Renal cortical epithelial cell (primary cell): ENCODE measurements around the gene SAMD8. TPM values are rescaled to one million over a fixed set of nuclear protein-coding genes. Genes with fewer than 3 reads are reported as not detected.
"Not testable (repeated sequence)": the region's sequence is repeated elsewhere in the genome, so short reads cannot be mapped to it uniquely, and the experiment has no call there.

Experiments used
- DNase-seq: peaks from one replicate; pipeline ENCODE4 v3.0.0-alpha.2; 2011; ENCODE audit warnings: low read depth
- total RNA-seq: library from RNA; depleted of rRNA; stranded (reverse); fragments of >200 nt; gene quantifications from 2 replicates; pipeline ENCODE4 v1.2.3, GENCODE V29; 2014

Gene SAMD8
- total RNA-seq, 1 donor from 2014 or later = 36.4 TPM

GRCh38 chr10:75140246-75140645, 28.8 kb downstream of the SAMD8 start:
- DNase-seq = no peak

DNA sequence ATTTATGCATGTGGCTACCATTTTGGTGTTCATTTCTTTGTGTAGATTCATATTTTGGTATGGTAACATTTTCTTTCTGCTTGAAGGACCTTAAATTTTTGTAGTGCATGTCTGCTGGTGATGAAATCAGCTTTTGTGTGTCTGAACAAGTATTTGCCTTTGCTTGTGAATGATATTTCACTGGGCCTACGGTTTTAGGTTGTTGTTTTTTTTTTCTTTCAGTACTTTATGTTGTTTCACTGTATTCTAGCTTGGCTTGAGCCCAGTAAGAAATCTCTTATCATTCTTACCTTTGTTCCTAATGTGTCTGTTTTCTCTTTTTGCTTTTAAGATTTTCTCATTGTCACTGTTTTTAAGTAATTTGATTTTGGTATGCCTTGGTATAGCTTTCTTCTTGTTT, 31.9 kb downstream of the SAMD8 start:
- DNase-seq = no peak

- DNase-seq = no peak
These were observed 34.1 kb downstream of the SAMD8 start for GRCh38 chr10:75145590-75145989.

DNA sequence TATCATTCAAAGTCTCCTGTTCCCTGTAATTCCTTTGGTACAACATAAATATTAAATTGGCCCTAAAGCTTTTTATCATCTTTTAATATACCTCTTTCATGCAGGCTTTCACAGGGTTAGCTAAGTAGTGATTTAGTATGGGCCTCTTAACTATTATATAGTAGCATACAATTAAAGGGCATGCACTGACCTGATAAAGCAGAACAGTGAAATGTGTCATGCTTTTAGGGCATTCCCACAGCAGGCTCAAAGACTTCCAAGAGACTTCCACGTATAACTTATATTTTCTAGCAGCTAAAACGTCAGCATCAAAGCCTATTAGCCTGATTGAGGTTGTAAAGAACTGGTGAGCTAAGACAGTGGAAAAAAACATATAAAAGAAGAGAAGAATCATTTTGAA, 35.3 kb downstream of the SAMD8 start:
- no peak for DNase-seq

DNA sequence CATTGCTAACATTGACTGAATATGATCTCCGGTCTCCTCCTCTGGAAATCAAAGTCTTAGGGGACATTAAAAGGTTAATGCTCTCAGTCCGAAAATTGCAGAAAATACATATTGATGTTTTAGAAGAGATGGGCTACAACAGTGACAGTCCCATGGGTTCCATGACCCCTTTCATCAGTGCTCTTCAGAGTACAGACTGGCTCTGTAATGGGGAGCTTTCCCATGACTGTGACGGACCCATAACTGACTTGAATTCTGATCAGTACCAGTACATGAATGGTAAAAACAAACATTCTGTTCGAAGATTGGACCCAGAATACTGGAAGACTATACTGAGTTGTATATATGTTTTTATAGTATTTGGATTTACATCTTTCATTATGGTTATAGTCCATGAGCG, 39.2 kb downstream of the SAMD8 start:
- DNase-seq = no peak

- no peak for DNase-seq
These were observed 48.1 kb downstream of the SAMD8 start for GRCh38 chr10:75159519-75159918.

GRCh38 chr10:75165684-75166622, 54.5 kb downstream of the SAMD8 start:
- peak; percentile 76 for DNase-seq

- DNase-seq = no peak
These were observed 55.1 kb downstream of the SAMD8 start for GRCh38 chr10:75166623-75166972.

GRCh38 chr10:75168275-75168674, 56.8 kb downstream of the SAMD8 start:
- DNase-seq = no peak

- no peak for DNase-seq
These were observed 58.8 kb downstream of the SAMD8 start for GRCh38 chr10:75170215-75170614.

DNA sequence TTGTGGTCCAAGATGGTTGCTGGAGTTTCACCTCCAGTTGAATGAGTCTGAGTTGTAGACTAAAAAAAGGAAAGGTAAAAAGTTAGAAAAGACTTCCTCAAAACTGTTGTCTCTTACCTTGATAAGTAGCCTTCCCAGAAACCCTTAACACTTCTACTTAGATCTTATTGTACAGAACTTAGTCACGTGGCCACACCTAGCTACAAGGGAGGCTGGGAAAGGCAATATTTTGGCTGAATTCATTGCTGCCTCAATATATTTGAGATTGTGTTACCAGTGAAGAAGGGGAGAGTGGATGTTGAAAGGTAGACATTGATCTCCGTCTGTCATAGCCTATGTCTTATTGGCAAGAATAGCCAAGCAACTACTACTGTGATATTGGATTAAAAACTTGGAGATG, 63.6 kb downstream of the SAMD8 start:
- no peak for DNase-seq

- no peak for DNase-seq
These were observed 64.6 kb downstream of the SAMD8 start for GRCh38 chr10:75176046-75176445.

DNA sequence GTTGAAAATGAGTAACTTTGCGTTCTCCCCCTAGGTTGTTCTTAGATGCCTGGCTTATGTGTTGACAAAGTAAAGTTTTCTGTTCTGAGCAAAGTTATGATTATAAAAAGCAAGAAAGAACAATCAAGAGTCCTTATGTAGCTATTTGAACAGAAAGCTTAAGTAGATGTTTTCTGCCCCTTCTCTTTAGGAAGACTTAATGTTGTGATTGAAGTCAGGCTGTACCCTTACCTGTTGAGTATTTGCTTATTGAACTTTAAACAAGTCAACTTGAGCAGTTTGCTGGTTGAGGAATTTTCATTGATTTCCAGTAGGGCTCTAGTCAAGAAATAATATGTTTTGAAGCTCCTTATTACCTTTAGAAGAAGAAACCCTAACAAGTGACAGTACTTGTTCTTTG, 65.3 kb downstream of the SAMD8 start:
- no peak for DNase-seq

GRCh38 chr10:75179657-75180177, 68.3 kb downstream of the SAMD8 start:
- no peak for DNase-seq

DNA sequence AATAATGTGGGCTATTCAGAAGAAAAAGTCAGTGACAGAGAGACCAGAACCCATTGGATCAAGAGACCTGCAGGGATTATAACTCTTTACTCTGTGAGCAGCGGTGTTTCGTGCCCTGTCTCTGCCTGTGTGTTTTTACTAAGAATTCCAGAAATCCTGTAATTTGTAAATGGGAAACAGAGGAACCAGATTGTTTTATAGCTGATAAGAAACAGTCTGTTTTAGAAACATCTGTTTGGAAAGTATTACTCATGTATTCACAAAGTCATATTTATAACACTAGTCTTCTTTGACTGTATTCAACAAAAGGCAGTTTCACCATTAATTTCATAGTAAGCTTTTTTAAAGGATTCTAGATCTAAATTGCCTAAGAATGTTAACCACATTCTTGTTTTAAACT, 69.1 kb downstream of the SAMD8 start:
- DNase-seq = no peak

DNA sequence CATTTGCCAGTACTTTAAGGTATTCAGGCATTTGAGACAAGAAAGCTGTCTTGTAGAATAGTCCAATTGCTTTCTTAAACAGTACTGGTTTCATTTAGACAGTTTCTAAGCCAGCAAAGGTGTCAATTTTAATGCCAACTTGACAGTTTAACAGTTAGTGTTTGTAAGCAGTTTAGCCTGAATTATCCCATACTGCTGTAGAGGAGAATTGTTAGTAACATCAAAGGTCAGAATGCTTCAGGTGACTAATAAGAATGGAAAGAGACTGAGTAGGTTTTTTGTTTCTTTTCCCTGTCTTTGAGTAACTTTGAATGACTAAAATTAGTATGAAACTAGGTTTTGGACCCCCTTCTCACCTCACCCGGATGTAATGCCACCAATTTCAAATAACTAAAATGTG, 69.6 kb downstream of the SAMD8 start:
- DNase-seq = no peak

GRCh38 chr10:75186310-75186709, 74.9 kb downstream of the SAMD8 start:
- no peak for DNase-seq

DNA sequence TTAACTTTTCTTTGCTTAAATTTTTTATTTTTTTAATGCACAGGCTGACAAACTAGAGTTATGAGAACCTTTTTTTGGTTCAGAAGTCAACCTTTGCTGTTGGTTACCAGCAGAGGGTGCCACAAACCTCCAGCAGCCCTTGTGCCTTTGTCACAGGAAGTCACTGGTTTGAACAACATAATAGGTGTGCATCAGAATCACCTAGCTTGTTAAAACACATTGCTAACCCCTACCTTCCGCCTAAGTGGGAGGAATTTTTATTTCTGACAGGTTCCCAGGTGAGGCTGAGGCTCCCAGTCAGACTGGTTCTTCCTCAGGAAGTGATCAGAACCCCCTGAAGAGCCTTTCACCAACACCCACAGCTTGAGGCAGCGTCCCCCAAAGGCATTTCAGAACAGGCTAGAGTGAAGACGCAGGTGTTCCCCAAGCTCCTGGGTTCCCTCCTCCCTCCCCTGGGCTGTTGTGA, 76.5 kb downstream of the SAMD8 start:
- peak; percentile 74 for DNase-seq

- DNase-seq = not testable (repeated sequence)
These were observed 77.1 kb downstream of the SAMD8 start for GRCh38 chr10:75188522-75188921.

DNA sequence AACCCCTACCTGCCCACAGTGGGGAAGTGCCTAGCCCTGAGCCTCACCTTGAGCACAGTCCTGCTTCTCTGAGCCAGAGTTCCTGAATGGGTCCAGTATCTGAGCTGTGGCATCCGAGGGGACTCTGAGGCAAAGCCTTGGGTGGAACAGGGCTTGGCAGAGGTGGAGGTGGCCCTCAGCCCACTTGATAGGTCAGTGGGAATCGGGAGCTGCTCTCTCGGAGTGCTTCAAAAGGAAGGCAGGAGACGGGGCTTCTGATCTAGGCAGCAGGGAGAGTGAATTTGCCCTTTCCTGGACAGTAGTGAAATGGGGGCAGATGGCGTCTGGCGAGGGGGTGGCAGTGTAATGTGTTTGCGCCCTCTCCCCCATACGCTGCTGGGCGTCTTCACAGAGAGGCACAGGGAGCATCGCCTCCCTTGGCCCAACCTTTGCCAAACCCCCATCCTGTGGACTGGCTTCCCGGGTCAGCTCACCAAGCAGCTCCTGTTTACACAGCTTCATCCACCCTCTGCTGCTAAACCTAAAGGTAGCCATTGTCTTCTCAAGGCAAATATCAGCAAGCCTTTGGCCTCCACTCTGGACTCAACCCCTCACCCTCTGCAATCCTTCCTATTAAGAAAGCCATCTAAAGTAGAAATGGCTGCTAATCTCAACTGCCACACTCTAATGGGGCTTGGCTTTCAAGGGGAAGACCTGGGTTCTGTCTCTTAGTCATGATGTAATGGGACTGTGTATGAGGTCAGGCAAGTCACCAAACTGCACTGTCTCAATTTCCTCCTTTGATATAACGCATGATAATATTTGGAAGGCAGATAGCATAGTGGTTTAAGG, 78.0 kb downstream of the SAMD8 start:
- no peak for DNase-seq

- peak; percentile 78 for DNase-seq
These were observed 80.5 kb downstream of the SAMD8 start for GRCh38 chr10:75191821-75192568.

DNA sequence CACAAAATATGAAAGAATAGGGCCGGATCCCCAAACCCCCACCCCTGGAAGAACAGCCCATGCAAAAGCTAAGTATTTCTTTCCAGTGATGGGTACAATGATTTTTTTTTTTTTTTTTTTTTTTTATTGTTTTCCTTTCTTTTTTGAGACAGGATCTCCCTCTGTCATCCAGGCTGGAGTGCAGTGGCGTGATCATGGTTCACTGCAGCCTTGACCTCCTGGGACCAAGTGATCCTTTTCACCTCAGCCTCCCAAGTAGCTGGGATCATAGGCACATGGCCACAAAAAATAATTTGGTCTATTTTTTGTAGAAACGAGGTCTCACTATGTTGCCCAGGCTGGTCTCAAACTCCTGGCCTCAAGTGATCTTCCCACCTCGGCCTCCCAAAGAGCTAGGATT, 83.2 kb downstream of the SAMD8 start:
- DNase-seq = not testable (repeated sequence)
